ENCODE measurements around the gene COL6A2.

Gene COL6A2

DNA sequence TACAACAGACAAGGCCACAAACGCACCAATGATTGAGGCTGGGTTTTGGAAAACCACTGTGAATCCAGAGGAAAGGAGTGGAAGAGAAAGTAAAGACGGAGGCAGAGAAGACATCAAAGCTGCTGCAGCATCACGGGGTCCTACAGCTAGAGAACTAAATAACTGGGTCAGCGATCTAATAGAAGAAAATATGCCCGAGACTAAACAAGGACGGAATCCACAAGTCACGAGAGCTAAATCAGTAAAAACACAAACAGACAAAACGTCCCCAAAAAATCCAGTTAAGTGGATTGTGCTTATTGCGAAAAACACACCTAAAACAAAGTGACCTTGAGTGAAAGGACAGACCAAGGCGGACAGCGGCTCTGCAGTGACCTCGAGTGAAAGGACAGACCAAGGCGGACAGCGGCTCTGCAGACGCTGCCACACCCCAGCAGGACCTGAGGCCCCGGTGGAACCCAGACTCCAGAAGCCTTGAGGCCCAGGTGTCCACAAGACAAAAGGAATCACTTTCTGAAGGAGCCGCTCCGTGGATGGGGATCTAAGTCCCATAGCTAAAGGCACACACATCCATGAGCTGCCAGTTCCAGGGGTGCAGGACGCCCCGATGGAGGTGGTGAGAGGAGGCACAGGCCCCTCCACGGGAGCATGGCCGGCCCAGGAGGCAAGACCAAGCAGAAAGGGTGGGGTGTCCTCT lies 51.4 kb downstream of the COL6A2 start:
- H3K27ac ChIP-seq (ENCODE audit: low read length) = no peak overlapping the region
- no peak overlapping the region for H3K9ac ChIP-seq (ENCODE audit: low read length)

GRCh38 chr21:46150073-46150472 lies 52.2 kb downstream of the COL6A2 start:
- H3K4me3 ChIP-seq (ENCODE audit: low read length) = no peak overlapping the region
- H3K27ac ChIP-seq (ENCODE audit: low read length) = no peak overlapping the region
- peaks cover 8% of the 10 kb centered on the region for H3K4me1 ChIP-seq (ENCODE audit: control insufficient read depth, low read depth, low read length)
- no peak overlapping the region for H3K9ac ChIP-seq (ENCODE audit: low read length)
- no peaks in the 10 kb centered on the region for H3K36me3 ChIP-seq (ENCODE audit: control insufficient read depth, low read depth, low read length)
- no peaks in the 10 kb centered on the region for H3K27me3 ChIP-seq (ENCODE audit: control insufficient read depth, insufficient read depth, low read length)
- H3K9me3 ChIP-seq (ENCODE audit: control insufficient read depth, low read depth, low read length) = no peaks in the 10 kb centered on the region

More for the DNA sequence above, 51.4 kb downstream of the COL6A2 start:
- no peaks in the 10 kb centered on the region for H3K9me3 ChIP-seq (ENCODE audit: control insufficient read depth, low read depth, low read length)
- H3K4me3 ChIP-seq (ENCODE audit: low read length) = no peak overlapping the region
- no peaks in the 10 kb centered on the region for H3K27me3 ChIP-seq (ENCODE audit: control insufficient read depth, insufficient read depth, low read length)
- peaks cover 8% of the 10 kb centered on the region for H3K4me1 ChIP-seq (ENCODE audit: control insufficient read depth, low read depth, low read length)
- no peaks in the 10 kb centered on the region for H3K36me3 ChIP-seq (ENCODE audit: control insufficient read depth, low read depth, low read length)

GRCh38 chr21:46150491-46151121 lies 52.7 kb downstream of the COL6A2 start:
- Histone ChIP-seq H3K4me3 (ENCODE audit: low read length) (no peak overlapping the region), H3K27ac (ENCODE audit: low read length) (no peak overlapping the region), H3K27me3 (ENCODE audit: control insufficient read depth, insufficient read depth, low read length) (no peaks in the 10 kb centered on the region), H3K9ac (ENCODE audit: low read length) (no peak overlapping the region), H3K36me3 (ENCODE audit: control insufficient read depth, low read depth, low read length) (no peaks in the 10 kb centered on the region), H3K9me3 (ENCODE audit: control insufficient read depth, low read depth, low read length) (no peaks in the 10 kb centered on the region), H3K4me1 (ENCODE audit: control insufficient read depth, low read depth, low read length) (peaks cover 8% of the 10 kb centered on the region)

- Histone ChIP-seq H3K27me3 (ENCODE audit: control insufficient read depth, insufficient read depth, low read length) (no peaks in the 10 kb centered on the region), H3K27ac (ENCODE audit: low read length) (no peak overlapping the region), H3K36me3 (ENCODE audit: control insufficient read depth, low read depth, low read length) (no peaks in the 10 kb centered on the region), H3K9me3 (ENCODE audit: control insufficient read depth, low read depth, low read length) (no peaks in the 10 kb centered on the region), H3K4me1 (ENCODE audit: control insufficient read depth, low read depth, low read length) (peaks cover 8% of the 10 kb centered on the region), H3K9ac (ENCODE audit: low read length) (no peak overlapping the region), H3K4me3 (ENCODE audit: low read length) (no peak overlapping the region)
Observed at GRCh38 chr21:46151261-46151988, 53.5 kb downstream of the COL6A2 start.

- Histone ChIP-seq H3K27ac (ENCODE audit: low read length) (no peak overlapping the region), H3K4me1 (ENCODE audit: control insufficient read depth, low read depth, low read length) (peaks cover 8% of the 10 kb centered on the region), H3K4me3 (ENCODE audit: low read length) (no peak overlapping the region), H3K9ac (ENCODE audit: low read length) (no peak overlapping the region), H3K36me3 (ENCODE audit: control insufficient read depth, low read depth, low read length) (no peaks in the 10 kb centered on the region), H3K27me3 (ENCODE audit: control insufficient read depth, insufficient read depth, low read length) (no peaks in the 10 kb centered on the region), H3K9me3 (ENCODE audit: control insufficient read depth, low read depth, low read length) (no peaks in the 10 kb centered on the region)
Observed at GRCh38 chr21:46151989-46152926, 54.3 kb downstream of the COL6A2 start.

- Histone ChIP-seq H3K27ac (ENCODE audit: low read length) (no peak overlapping the region), H3K27me3 (ENCODE audit: control insufficient read depth, insufficient read depth, low read length) (no peaks in the 10 kb centered on the region), H3K9ac (ENCODE audit: low read length) (no peak overlapping the region), H3K9me3 (ENCODE audit: control insufficient read depth, low read depth, low read length) (no peaks in the 10 kb centered on the region), H3K4me3 (ENCODE audit: low read length) (no peak overlapping the region), H3K36me3 (ENCODE audit: control insufficient read depth, low read depth, low read length) (no peaks in the 10 kb centered on the region), H3K4me1 (ENCODE audit: control insufficient read depth, low read depth, low read length) (peaks cover 8% of the 10 kb centered on the region)
Observed at GRCh38 chr21:46152927-46153246, 55.0 kb downstream of the COL6A2 start.

DNA sequence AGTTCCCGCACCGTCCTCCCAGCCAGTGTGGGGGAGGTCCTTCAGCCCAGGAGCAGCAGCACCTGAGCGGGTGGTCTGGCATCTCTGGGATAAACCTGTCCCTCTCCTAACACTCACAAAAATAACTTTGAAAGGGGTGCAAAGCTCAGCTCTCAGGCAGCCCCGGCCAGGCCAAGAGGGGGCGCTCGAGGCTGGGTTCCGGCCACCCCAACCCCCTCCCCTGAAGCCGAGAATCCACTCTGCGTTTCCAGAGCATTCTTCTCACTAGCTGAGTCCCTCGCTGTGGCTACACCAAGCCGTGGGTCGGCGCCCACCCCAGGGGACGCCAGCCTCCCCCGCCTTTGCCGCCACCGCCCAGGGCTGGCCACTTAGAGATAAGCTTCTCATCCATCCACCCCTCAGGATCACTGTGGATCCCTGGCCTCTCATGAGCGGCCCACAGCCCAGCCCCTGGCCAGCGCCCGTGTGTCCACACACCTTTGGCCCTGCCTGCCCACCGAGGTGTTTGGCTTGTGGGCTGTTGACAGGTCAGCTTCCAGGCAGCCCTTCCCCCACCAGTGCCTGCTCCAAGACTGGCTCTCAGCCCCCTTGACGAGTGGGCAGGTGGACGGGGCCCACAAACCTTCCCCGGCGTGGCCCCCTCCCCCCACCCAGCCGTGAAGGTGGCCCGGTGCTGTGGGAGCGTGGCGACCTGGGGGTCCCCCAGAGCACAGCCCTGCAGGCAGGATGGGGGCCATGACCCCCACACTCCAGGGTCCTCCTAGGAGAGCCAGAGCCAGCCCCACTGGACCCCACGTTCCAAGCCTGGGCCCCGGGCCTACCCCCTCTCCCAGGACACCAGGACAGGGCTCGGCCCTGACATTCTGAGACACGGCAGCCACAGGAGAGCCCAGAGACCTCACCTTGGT lies 55.6 kb downstream of the COL6A2 start:
- Histone ChIP-seq H3K9ac (ENCODE audit: low read length) (no peak overlapping the region), H3K27ac (ENCODE audit: low read length) (no peak overlapping the region), H3K4me3 (ENCODE audit: low read length) (no peak overlapping the region)

DNA sequence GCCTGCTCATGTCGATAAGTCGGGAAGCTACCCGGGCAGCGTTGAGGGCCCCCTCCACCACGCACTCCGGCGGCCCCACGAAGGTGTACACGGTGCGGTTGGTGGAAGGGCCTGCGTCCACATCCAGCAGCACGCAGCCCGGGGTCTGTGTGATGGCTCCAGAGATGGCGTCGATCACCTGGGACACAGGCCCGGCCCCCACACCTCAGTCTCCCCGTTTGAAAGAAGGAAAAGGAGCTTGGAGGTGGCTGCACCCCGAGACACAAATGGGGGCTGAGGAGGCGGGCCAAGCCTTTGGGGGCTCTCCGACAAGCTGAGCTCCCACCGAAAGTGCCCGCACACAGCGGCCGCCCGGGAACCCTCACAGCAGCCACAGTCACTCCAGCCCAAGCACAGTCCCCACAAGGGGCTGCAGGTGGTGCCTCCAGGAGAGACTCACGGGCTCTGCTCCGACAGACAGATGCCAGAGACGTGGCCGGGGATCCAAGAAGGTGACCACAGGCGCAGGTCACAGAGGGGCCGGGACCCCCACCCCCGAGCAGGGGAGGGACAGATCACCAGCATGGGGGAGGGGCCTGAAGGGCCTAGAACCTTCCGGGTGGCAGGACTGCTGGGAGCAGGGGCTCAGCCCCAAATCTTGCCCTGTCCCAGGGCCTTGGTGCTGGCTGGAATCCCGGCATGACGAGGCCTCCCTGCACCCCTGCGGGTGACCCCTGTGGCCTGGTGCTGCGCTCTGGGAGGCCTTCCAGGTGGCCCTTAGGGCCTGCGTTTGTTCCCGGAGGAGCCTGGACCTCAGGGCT lies 56.4 kb downstream of the COL6A2 start:
- Histone ChIP-seq H3K27ac (ENCODE audit: low read length) (no peak overlapping the region), H3K9ac (ENCODE audit: low read length) (no peak overlapping the region), H3K4me1 (ENCODE audit: control insufficient read depth, low read depth, low read length) (peaks cover 8% of the 10 kb centered on the region), H3K4me3 (ENCODE audit: low read length) (no peak overlapping the region), H3K9me3 (ENCODE audit: control insufficient read depth, low read depth, low read length) (no peaks in the 10 kb centered on the region), H3K36me3 (ENCODE audit: control insufficient read depth, low read depth, low read length) (no peaks in the 10 kb centered on the region), H3K27me3 (ENCODE audit: control insufficient read depth, insufficient read depth, low read length) (no peaks in the 10 kb centered on the region)

More for the DNA sequence above, 55.6 kb downstream of the COL6A2 start:
- Histone ChIP-seq H3K27me3 (ENCODE audit: control insufficient read depth, insufficient read depth, low read length) (no peaks in the 10 kb centered on the region), H3K9me3 (ENCODE audit: control insufficient read depth, low read depth, low read length) (no peaks in the 10 kb centered on the region), H3K4me1 (ENCODE audit: control insufficient read depth, low read depth, low read length) (peaks cover 8% of the 10 kb centered on the region), H3K36me3 (ENCODE audit: control insufficient read depth, low read depth, low read length) (no peaks in the 10 kb centered on the region)

DNA sequence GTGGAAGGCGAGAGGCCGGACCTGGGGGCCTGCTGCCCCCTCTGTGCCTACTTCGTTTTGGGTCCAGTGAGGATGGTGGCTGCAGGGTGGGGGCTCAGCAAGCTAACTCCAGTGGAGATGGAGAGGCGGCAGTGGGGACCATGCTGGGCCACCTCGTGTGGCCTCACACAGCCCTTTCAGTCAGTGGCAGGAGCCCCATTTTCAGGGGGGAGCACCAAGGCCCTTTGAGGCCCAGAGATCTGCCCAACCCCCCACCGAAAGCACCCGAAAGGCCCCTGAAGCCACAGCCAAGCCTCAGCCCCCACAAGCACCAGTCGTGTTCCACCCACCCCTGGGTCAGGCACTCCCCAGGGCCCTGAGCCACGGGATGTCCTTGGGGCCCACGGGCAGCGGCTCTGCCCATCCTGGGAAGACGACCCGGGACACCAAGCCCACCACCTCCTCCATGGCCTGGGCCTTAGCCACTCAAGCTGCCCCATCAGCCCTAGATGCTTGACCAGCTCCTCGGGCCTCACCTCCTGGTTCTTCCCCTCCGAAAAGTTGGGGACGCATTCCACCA lies 57.1 kb downstream of the COL6A2 start:
- H3K9me3 ChIP-seq (ENCODE audit: control insufficient read depth, low read depth, low read length) = no peaks in the 10 kb centered on the region
- H3K4me3 ChIP-seq (ENCODE audit: low read length) = no peak overlapping the region
- no peak overlapping the region for H3K27ac ChIP-seq (ENCODE audit: low read length)
- no peak overlapping the region for H3K9ac ChIP-seq (ENCODE audit: low read length)
- peaks cover 8% of the 10 kb centered on the region for H3K4me1 ChIP-seq (ENCODE audit: control insufficient read depth, low read depth, low read length)
- H3K27me3 ChIP-seq (ENCODE audit: control insufficient read depth, insufficient read depth, low read length) = no peaks in the 10 kb centered on the region
- no peaks in the 10 kb centered on the region for H3K36me3 ChIP-seq (ENCODE audit: control insufficient read depth, low read depth, low read length)

Data from iPS-18a (cell line).